NCI-H2029 treated with DMSO at 0.1 percent for 48 hours (cell line): ENCODE measurements around the gene DCHS1.

ENCODE experiments used
- DNase-seq: peaks from one replicate; lab custom pipeline; 2025; lab: John Stamatoyannopoulos, UW

Gene DCHS1

DNA sequence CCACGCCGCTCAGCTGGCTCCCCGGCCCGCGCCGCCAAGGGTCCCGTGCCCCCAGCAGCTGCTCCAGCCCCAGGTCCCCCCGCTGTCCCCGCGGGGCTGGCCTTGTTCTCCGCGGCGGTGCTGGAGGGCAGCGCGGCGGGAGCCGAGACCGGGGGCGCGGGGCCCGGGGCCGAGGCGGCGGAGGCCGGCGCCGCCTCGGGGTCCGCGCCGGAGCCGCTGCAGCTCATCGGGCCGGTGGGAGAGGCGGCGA, 43.7 kb downstream of the DCHS1 start:
- no peak for DNase-seq

- no peak for DNase-seq
Measured at GRCh38 chr11:6611092-6611962, 44.3 kb downstream of the DCHS1 start.

- no peak for DNase-seq
Measured at GRCh38 chr11:6610591-6610990, 45.0 kb downstream of the DCHS1 start.

- DNase-seq, result no peak
Measured at GRCh38 chr11:6609502-6610015, 46.0 kb downstream of the DCHS1 start.

GRCh38 chr11:6608726-6609501, 46.7 kb downstream of the DCHS1 start:
- no peak for DNase-seq

GRCh38 chr11:6608011-6608410, 47.6 kb downstream of the DCHS1 start:
- no peak for DNase-seq

DNA sequence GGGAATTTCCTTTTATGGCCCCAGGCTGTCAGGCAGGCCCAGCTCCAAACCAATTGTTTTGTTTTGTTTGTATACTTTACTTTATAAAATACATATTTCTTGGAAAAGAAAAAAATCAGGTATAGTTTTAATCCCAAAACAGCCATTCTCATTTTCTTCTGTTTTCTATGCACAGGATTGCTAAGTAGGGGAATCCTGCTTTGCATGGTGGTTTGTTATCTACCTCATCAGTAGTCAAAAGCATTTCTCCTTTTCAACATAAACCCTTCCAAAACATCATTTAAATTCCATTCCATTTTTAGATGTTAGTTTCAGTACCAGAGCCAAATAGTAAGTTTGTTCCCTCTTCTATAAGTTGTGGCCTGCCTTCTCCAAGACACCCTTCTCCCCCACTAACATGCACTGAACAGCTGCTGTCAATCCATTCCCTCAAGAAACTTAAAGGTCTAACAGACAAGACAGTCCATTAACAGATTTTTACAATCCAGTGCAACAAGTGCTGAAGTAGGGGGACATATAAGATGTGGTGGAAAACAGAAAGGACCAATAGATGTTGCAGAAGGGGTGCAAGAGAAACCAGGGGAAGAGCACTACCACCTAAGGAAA, 48.3 kb downstream of the DCHS1 start:
- no peak for DNase-seq

DNA sequence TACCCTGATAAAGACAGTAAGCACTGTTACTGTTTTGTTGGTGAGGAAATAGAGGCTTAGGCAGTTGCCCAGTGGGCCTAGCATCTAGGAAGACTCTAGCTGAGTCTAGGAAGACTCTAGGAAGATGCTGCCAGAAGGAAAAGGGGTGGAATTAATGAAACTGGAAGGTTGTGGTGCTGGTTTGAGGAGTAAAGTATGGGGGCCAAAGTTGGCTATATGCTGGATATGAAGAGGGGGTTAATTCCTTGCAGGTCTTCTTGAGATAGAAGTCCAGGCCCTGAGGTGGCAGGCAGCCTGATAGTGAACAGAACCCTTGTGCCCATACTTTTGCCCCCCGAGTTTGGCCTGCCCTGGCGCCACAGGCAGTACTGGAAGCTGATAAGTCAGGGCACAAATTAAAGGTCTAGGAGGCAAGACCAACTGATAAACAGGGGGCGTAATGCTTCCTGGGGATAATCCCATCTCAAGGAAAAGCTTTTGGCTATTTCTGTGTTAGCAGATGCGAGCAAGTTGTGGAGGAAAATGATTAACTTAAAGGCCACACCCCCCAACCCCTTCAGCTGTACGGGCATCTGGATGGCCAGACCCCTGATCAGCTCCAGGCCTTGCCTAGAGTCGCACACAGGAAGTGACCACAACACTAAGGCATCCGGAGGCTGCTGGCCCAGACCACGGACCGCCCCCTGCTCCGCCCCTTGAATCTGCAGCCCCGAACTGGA, 49.0 kb downstream of the DCHS1 start:
- DNase-seq, result peak; percentile 72

DNA sequence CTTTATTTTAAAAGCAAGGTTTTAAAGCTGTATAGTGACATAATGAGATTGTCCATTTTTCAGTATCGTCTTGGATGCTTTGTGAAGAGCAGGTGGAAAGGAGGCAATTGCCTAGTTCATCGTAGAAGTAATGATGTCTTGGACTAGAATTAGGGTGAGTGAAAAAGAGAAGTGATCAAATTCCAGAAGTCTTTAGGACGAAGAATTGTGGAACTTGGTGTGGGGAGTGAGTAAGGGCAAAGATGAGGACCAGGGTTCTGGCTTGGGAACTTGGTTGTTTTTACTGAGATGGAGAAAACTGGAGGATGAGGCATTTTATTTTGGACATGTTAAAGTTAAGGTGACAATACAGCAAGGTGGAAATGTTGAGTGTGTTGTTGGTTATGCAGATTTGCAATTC, 50.8 kb downstream of the DCHS1 start:
- no peak for DNase-seq

DNA sequence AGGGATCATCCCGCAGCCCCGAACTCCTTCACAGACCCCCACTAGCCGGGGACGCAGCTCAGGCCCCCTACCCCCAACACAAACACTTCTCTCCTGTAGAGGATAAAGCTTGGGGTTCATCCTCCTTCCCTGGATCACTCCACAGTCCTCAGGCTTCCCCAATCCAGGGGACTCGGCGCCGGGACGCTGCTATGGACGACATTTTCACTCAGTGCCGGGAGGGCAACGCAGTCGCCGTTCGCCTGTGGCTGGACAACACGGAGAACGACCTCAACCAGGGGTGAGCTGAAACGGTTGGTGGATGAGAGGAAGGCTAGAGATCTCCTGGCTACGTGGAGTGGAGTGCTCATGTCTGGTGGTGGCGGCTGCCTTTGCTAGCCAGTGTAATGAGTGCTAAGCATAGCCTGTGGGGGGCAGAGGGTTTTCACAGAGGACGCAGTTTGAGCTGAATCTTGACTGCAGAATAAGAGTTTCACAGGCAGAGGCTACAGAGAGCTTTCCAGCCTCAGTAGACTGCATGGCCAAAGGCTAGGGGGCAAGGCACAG, 51.5 kb downstream of the DCHS1 start:
- no peak for DNase-seq

- DNase-seq, result peak; percentile 70
Measured at GRCh38 chr11:6603287-6604080, 52.1 kb downstream of the DCHS1 start, which contains the start of the genes ILK and RRP8. TSS of gene ILK (plus strand) at chr11:6603774. CDS start at chr11:6604272, 498 bp downstream. TSS of gene RRP8 (minus strand) at chr11:6603616. CDS start at chr11:6603502, 114 bp downstream.

- no peak for DNase-seq
Measured at GRCh38 chr11:6602096-6602940, 53.3 kb downstream of the DCHS1 start.

DNA sequence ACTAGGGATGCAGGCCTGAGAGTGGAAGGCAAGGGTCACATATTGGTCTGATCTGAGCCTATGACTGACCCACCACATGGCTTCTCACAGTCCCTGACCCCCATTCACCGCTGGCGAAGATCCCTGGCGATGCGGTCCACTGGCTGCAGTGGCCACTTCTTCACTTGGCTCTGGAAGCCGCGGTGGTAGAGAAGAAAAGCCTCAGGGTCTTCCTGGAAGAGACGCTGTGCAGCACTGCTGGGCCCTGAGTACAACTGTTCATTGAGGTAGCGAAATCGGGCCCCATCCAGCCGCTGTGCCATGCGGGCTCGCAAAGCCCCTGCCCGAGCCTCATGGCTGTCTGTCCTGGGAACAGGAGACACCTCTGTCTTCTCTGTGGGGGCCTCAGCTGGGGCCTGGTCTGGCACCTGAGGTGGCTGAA, 54.6 kb downstream of the DCHS1 start:
- DNase-seq, result no peak

- no peak for DNase-seq
Measured at GRCh38 chr11:6599881-6600390, 55.7 kb downstream of the DCHS1 start.

DNA sequence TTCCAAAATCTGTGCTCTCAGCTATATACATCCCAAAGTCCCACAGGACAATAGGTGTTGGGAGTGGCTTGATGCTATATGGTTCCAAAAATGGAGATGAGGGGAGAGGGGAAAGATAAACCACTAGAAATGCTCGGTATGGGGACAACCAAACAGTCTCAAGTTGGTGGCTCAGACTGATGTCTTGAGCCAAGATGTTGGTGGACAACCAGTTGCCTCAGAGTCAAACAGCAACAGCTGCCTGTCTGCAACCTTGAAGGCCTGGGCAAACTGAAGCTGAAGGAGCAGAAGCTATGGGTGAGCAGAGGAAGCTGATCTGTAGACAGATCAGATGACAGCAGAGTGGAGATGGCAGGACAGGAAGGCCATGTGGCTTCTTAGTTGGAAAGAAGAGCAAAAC, 56.2 kb downstream of the DCHS1 start:
- no peak for DNase-seq

DNA sequence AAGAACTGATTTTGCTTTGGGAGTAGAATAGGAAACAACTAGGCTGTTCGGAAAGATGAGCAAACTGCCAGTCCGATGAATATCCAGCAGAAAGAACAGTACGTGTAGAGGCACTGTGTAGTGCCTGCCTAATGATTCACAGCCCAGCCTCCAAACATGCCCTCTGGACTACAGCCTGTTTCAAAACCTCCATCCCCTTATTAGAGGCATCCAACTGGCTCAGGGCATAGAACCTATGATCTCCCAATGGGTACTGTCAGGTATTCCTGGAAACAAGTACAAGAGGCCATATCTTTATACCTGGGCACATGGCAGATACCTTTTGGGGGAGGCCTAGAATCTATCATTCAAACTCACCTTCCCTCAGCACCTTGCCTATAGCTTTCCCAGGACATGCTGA, 57.1 kb downstream of the DCHS1 start:
- DNase-seq, result no peak

DNA sequence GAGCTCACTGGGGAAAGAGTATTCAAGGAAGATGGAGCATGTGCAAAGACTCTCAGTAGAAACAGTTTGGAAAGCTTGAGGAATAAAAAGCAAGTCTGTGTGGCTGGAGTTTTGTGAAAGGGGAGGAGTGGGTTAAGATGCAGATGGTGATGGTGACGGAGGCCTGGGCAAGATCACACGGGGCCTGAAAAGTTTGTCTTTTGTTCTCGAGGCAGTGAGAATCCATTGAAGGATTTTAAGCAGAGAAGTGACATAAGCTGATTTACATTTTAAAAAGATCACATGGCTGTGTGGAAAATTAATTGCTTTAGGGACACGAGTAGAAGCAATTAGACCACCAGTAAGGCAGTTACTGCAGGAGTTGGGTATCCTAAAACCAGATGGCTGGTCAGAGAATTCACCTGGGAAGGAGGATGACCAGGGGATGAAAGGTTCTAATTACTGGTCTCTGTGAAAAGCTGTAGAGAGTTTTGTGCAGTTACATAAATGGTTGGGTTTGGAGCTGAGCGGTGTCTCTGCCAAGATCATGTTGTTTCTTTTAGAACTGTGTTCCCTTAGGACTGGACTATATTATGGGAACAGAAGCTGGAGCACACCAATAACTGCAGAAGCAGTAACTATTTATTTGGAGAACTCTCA, 59.3 kb downstream of the DCHS1 start:
- DNase-seq, result no peak

DNA sequence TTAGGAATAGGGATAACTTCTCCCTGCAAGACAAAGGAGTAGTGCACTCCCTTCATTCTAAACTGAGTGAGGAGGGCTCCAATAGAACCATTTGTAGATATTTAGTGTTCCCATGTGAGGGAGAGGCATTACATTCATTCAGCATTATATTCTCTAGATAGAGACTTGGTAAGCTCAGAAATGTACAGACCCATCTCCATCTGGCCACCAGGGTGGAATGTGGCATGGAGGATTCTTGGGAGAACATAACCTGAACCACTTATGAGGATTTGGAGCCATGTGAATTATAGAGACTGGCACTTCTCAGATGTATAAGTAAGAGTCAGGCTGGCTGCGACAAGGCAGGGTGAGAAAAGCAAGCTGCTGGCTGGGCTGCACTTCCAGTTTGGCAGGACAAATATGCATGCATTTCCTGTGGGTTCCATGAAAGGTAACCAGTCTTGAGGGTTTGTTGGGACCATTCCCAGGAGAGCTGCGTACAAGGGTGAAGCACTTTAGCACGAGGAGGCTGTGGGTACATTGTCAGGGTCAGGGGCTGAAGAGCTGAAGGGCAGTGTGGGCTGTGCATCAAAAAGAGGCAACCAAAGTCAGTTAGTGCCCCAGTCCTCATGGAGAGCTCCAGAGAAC, 61.4 kb downstream of the DCHS1 start:
- no peak for DNase-seq

- DNase-seq, result no peak
Measured at GRCh38 chr11:6588018-6588417, 67.6 kb downstream of the DCHS1 start.
